ENCODE measurements around the gene GOLGA6L10. TPM values are rescaled to one million over a fixed set of nuclear protein-coding genes. Genes with fewer than 3 reads are reported as not detected.
"Not testable (repeated sequence)": the region's sequence is repeated elsewhere in the genome, so short reads cannot be mapped to it uniquely, and the experiment has no call there.

GOLGA6L10 gene
- total RNA-seq, result 1.4 and 1.5 TPM in 2 replicates

GRCh38 chr15:82349375-82349774, at the start of gene GOLGA6L10:
TSS of gene GOLGA6L10 (minus strand) at chr15:82349475. CDS start at chr15:82349375, 100 bp downstream.
- not testable (repeated sequence) for H3K27me3 ChIP-seq (ENCODE audit: insufficient read depth, low read length); H3K4me1 ChIP-seq (ENCODE audit: insufficient read depth, low read length); H3K36me3 ChIP-seq (ENCODE audit: insufficient read depth, low read length); H4K20me1 ChIP-seq (ENCODE audit: insufficient read depth, low read length); H2AFZ ChIP-seq (ENCODE audit: low read length); H3K9me3 ChIP-seq (ENCODE audit: low read depth, low read length); DNase-seq (ENCODE audit: insufficient read length, low spot score, missing footprints); H3K4me2 ChIP-seq (ENCODE audit: insufficient read depth, low read length); H3K4me3 ChIP-seq (ENCODE audit: insufficient read depth, low read length); H3K79me2 ChIP-seq (ENCODE audit: insufficient read depth, low read length); H3K27ac ChIP-seq (ENCODE audit: low read depth, low read length)

- no peak overlapping the region for H3K27ac ChIP-seq (ENCODE audit: low read depth, low read length)
- H3K36me3 ChIP-seq (ENCODE audit: insufficient read depth, low read length), result no peaks in the 10 kb centered on the region
- no peaks in the 10 kb centered on the region for H3K27me3 ChIP-seq (ENCODE audit: insufficient read depth, low read length)
- no peaks in the 10 kb centered on the region for H4K20me1 ChIP-seq (ENCODE audit: insufficient read depth, low read length)
- H3K4me3 ChIP-seq (ENCODE audit: insufficient read depth, low read length), result no peak overlapping the region
- no peak overlapping the region for H2AFZ ChIP-seq (ENCODE audit: low read length)
- H3K79me2 ChIP-seq (ENCODE audit: insufficient read depth, low read length), result no peaks in the 10 kb centered on the region
- peaks cover 8% of the 10 kb centered on the region for H3K4me1 ChIP-seq (ENCODE audit: insufficient read depth, low read length)
- no peak for TF ChIP-seq CTCF (IDR thresholded peaks at IDR 0.05; ENCODE audit: extremely low read depth, low read depth, low read length)
- H3K4me2 ChIP-seq (ENCODE audit: insufficient read depth, low read length), result no peak overlapping the region
- no peak for DNase-seq (ENCODE audit: insufficient read length, low spot score, missing footprints)
- H3K9me3 ChIP-seq (ENCODE audit: low read depth, low read length), result no peaks in the 10 kb centered on the region
Observed at GRCh38 chr15:82398785-82399184, 49.5 kb upstream of the GOLGA6L10 start.

- Histone ChIP-seq H2AFZ (ENCODE audit: low read length) (no peak overlapping the region), H3K27me3 (ENCODE audit: insufficient read depth, low read length) (no peaks in the 10 kb centered on the region), H3K9me3 (ENCODE audit: low read depth, low read length) (no peaks in the 10 kb centered on the region), H4K20me1 (ENCODE audit: insufficient read depth, low read length) (no peaks in the 10 kb centered on the region), H3K4me3 (ENCODE audit: insufficient read depth, low read length) (no peak overlapping the region), H3K4me2 (ENCODE audit: insufficient read depth, low read length) (no peak overlapping the region), H3K79me2 (ENCODE audit: insufficient read depth, low read length) (no peaks in the 10 kb centered on the region), H3K36me3 (ENCODE audit: insufficient read depth, low read length) (no peaks in the 10 kb centered on the region), H3K4me1 (ENCODE audit: insufficient read depth, low read length) (peaks cover 12% of the 10 kb centered on the region), H3K27ac (ENCODE audit: low read depth, low read length) (no peak overlapping the region)
- TF ChIP-seq CTCF (IDR thresholded peaks at IDR 0.05; ENCODE audit: extremely low read depth, low read depth, low read length), result no peak
- DNase-seq (ENCODE audit: insufficient read length, low spot score, missing footprints), result no peak
Observed at GRCh38 chr15:82397817-82398216, 48.5 kb upstream of the GOLGA6L10 start.

- H3K4me1 ChIP-seq (ENCODE audit: insufficient read depth, low read length), result peaks cover 12% of the 10 kb centered on the region
- not testable (repeated sequence) for H3K9me3 ChIP-seq (ENCODE audit: low read depth, low read length); H3K36me3 ChIP-seq (ENCODE audit: insufficient read depth, low read length); H3K27me3 ChIP-seq (ENCODE audit: insufficient read depth, low read length); H3K4me2 ChIP-seq (ENCODE audit: insufficient read depth, low read length); H2AFZ ChIP-seq (ENCODE audit: low read length); H3K4me3 ChIP-seq (ENCODE audit: insufficient read depth, low read length); H4K20me1 ChIP-seq (ENCODE audit: insufficient read depth, low read length); H3K27ac ChIP-seq (ENCODE audit: low read depth, low read length); H3K79me2 ChIP-seq (ENCODE audit: insufficient read depth, low read length); DNase-seq (ENCODE audit: insufficient read length, low spot score, missing footprints)
Observed at GRCh38 chr15:82395788-82396187, 46.5 kb upstream of the GOLGA6L10 start.

GRCh38 chr15:82393671-82394070, 44.4 kb upstream of the GOLGA6L10 start:
- no peak overlapping the region for H3K4me3 ChIP-seq (ENCODE audit: insufficient read depth, low read length)
- no peaks in the 10 kb centered on the region for H3K9me3 ChIP-seq (ENCODE audit: low read depth, low read length)
- no peak overlapping the region for H2AFZ ChIP-seq (ENCODE audit: low read length)
- H3K79me2 ChIP-seq (ENCODE audit: insufficient read depth, low read length), result no peaks in the 10 kb centered on the region
- DNase-seq (ENCODE audit: insufficient read length, low spot score, missing footprints), result peak; percentile 0
- peak overlapping the region; percentile 37 for H3K4me2 ChIP-seq (ENCODE audit: insufficient read depth, low read length)
- no peaks in the 10 kb centered on the region for H3K36me3 ChIP-seq (ENCODE audit: insufficient read depth, low read length)
- H3K27ac ChIP-seq (ENCODE audit: low read depth, low read length), result peak overlapping the region; percentile 59
- H3K4me1 ChIP-seq (ENCODE audit: insufficient read depth, low read length), result peaks cover 12% of the 10 kb centered on the region
- H4K20me1 ChIP-seq (ENCODE audit: insufficient read depth, low read length), result no peaks in the 10 kb centered on the region
- no peaks in the 10 kb centered on the region for H3K27me3 ChIP-seq (ENCODE audit: insufficient read depth, low read length)
- no peak for TF ChIP-seq CTCF (IDR thresholded peaks at IDR 0.05; ENCODE audit: extremely low read depth, low read depth, low read length)

- H3K27me3 ChIP-seq (ENCODE audit: insufficient read depth, low read length); H3K9me3 ChIP-seq (ENCODE audit: low read depth, low read length); H3K36me3 ChIP-seq (ENCODE audit: insufficient read depth, low read length); H3K4me3 ChIP-seq (ENCODE audit: insufficient read depth, low read length); H3K79me2 ChIP-seq (ENCODE audit: insufficient read depth, low read length); H4K20me1 ChIP-seq (ENCODE audit: insufficient read depth, low read length); H3K27ac ChIP-seq (ENCODE audit: low read depth, low read length); H3K4me2 ChIP-seq (ENCODE audit: insufficient read depth, low read length); H2AFZ ChIP-seq (ENCODE audit: low read length); DNase-seq (ENCODE audit: insufficient read length, low spot score, missing footprints): not testable (repeated sequence)
- H3K4me1 ChIP-seq (ENCODE audit: insufficient read depth, low read length), result peaks cover 12% of the 10 kb centered on the region
Observed at GRCh38 chr15:82392077-82392476, 42.8 kb upstream of the GOLGA6L10 start.

- not testable (repeated sequence) for H3K27me3 ChIP-seq (ENCODE audit: insufficient read depth, low read length); H2AFZ ChIP-seq (ENCODE audit: low read length); H3K36me3 ChIP-seq (ENCODE audit: insufficient read depth, low read length); DNase-seq (ENCODE audit: insufficient read length, low spot score, missing footprints); H3K79me2 ChIP-seq (ENCODE audit: insufficient read depth, low read length); H3K4me3 ChIP-seq (ENCODE audit: insufficient read depth, low read length); H3K27ac ChIP-seq (ENCODE audit: low read depth, low read length); H4K20me1 ChIP-seq (ENCODE audit: insufficient read depth, low read length); H3K4me2 ChIP-seq (ENCODE audit: insufficient read depth, low read length); H3K9me3 ChIP-seq (ENCODE audit: low read depth, low read length); H3K4me1 ChIP-seq (ENCODE audit: insufficient read depth, low read length)
Observed at GRCh38 chr15:82390152-82390551, 40.9 kb upstream of the GOLGA6L10 start.
